MCF 10A (cell line): Measurements from ENCODE around the gene GIPC2. TPM values are rescaled to one million over a fixed set of nuclear protein-coding genes. Genes with fewer than 3 reads are reported as not detected.
"Not testable (repeated sequence)": the region's sequence is repeated elsewhere in the genome, so short reads cannot be mapped to it uniquely, and the experiment has no call there.

ENCODE experiments used
- Bru-seq: library from RNA; stranded (reverse); fragments of 400-500 nt; gene quantifications from one replicate; lab custom pipeline; 2021; lab: Mats Ljungman, UMichigan
- BruChase-seq, 2 experiments: library from RNA; stranded (reverse); fragments of 400-500 nt; gene quantifications; one replicate each; lab custom pipeline; 2021; lab: Mats Ljungman, UMichigan
- BruUV-seq: library from RNA; stranded (reverse); fragments of 400-500 nt; replicated peaks from 2 replicates; lab custom pipeline; 2021; lab: Mats Ljungman, UMichigan
- CTCF ChIA-PET: fragments of 300-600 bp; sonication (Branson Sonifier 250); formaldehyde crosslinking; extraction: SDS; loops from one replicate; lab custom pipeline; 2021; ENCODE audit warnings: antibody characterized with exemption, inconsistent platforms; lab: Yijun Ruan, JAX
- POLR2A ChIA-PET: fragments of 300-600, 350-650 bp; sonication (Branson Sonifier 250); formaldehyde crosslinking; extraction: SDS; loops from one replicate; lab custom pipeline; 2020; ENCODE audit warnings: antibody characterized with exemption, inconsistent platforms; lab: Yijun Ruan, JAX
- DNase-seq: peaks from one replicate; pipeline ENCODE4 v3.0.0-alpha.2; 2018; ENCODE audit not compliant: unreplicated experiment
- H3K27ac Mint-ChIP-seq: one replicate; pipeline ENCODE4 v1.8.0; 2022; ENCODE audit warnings: mild to moderate bottlenecking, low read depth, mixed read lengths; ENCODE audit not compliant: unreplicated experiment
- H3K27me3 Mint-ChIP-seq: one replicate; pipeline ENCODE4 v1.8.0; 2022; ENCODE audit warnings: mixed read lengths; ENCODE audit not compliant: insufficient read depth, unreplicated experiment
- H3K36me3 Mint-ChIP-seq: one replicate; pipeline ENCODE4 v1.8.0; 2022; ENCODE audit warnings: mild to moderate bottlenecking, moderate library complexity, mixed read lengths; ENCODE audit not compliant: insufficient read depth, unreplicated experiment
- H3K4me1 Mint-ChIP-seq: one replicate; pipeline ENCODE4 v1.8.0; 2022; ENCODE audit warnings: mixed read lengths; ENCODE audit not compliant: insufficient read depth, unreplicated experiment
- H3K4me3 Mint-ChIP-seq: one replicate; pipeline ENCODE4 v1.8.0; 2022; ENCODE audit warnings: mild to moderate bottlenecking, moderate library complexity, mixed read lengths; ENCODE audit not compliant: unreplicated experiment
- H3K9me3 Mint-ChIP-seq: one replicate; pipeline ENCODE4 v1.8.0; 2022; ENCODE audit warnings: mixed read lengths; ENCODE audit not compliant: unreplicated experiment
- intact Hi-C: fragments of 100-400 bp; cut with micrococcal nuclease; formaldehyde crosslinking; loops from 2 replicates; pipeline ENCODE4 v1.14.1; 2022
- long read RNA-seq: library from polyadenylated mRNA; stranded (forward); transcript quantifications from one replicate; pipeline ENCODE4 v2.0.0, GENCODE V29; 2022
- total RNA-seq: library from RNA; stranded (reverse); gene quantifications from 2 replicates; pipeline ENCODE4 v1.2.3, GENCODE V29; 2022
- TF ChIP-seq, protein P1 (sequence below): fragments of 200-600 bp; IDR thresholded peaks from one replicate; pipeline ENCODE4 v1.8.0; 2022; ENCODE audit warnings: antibody characterized with exemption, mild to moderate bottlenecking; ENCODE audit not compliant: unreplicated experiment

GIPC2 gene
- total RNA-seq (0.07 TPM in 1 of 2 replicates, not detected in the other), Bru-seq, nascent RNA (percentile 20 among the genes with signal in this experiment), BruChase-seq, experiment 1, labeled RNA remaining after a 6-hour chase (percentile 23 among the genes with signal in this experiment), BruChase-seq, experiment 2, labeled RNA remaining after a 2-hour chase (percentile 23 among the genes with signal in this experiment)
- long read RNA-seq, partial matches to known transcripts: 0 of 2 reads
- long read RNA-seq, other reads (novel, unspliced or antisense): 2 of 2 reads

GRCh38 chr1:78045926-78046778 is at the start of gene GIPC2:
TSS of gene GIPC2 (plus strand) at chr1:78045966. CDS start at chr1:78046095, 129 bp downstream.
- no peak within 1 kb of the TSS for H3K4me3 Mint-ChIP-seq
- ChIA-PET CTCF (no interaction called here), POLR2A (interaction anchor here (0.6 kb wide), 2 partner anchors 15 to 33 kb away, joined by 3 read pairs; no protein-coding TSS in a partner anchor)
- TF ChIP-seq, protein P1, sequence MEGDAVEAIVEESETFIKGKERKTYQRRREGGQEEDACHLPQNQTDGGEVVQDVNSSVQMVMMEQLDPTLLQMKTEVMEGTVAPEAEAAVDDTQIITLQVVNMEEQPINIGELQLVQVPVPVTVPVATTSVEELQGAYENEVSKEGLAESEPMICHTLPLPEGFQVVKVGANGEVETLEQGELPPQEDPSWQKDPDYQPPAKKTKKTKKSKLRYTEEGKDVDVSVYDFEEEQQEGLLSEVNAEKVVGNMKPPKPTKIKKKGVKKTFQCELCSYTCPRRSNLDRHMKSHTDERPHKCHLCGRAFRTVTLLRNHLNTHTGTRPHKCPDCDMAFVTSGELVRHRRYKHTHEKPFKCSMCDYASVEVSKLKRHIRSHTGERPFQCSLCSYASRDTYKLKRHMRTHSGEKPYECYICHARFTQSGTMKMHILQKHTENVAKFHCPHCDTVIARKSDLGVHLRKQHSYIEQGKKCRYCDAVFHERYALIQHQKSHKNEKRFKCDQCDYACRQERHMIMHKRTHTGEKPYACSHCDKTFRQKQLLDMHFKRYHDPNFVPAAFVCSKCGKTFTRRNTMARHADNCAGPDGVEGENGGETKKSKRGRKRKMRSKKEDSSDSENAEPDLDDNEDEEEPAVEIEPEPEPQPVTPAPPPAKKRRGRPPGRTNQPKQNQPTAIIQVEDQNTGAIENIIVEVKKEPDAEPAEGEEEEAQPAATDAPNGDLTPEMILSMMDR: no peak
- H3K27ac Mint-ChIP-seq: no peak within 1 kb of the TSS
- no peak for DNase-seq
- H3K36me3 Mint-ChIP-seq: peaks cover 4% of the 10 kb centered on the region
- H3K4me1 Mint-ChIP-seq: peaks cover under 1% of the 10 kb centered on the region
- no peaks in the 10 kb centered on the region for H3K9me3 Mint-ChIP-seq
- BruUV-seq: no TSS peak
- intact Hi-C loops: no loop called here
- no peaks in the 10 kb centered on the region for H3K27me3 Mint-ChIP-seq

GRCh38 chr1:77996734-77997133 is 49.0 kb upstream of the GIPC2 start:
- no peak overlapping the region for H3K4me3 Mint-ChIP-seq
- ChIA-PET POLR2A (interaction anchor here (2.3 to 17.0 kb wide), 2 partner anchors 8 to 18 kb away, joined by 20 to 598 read pairs; partner anchors contain the start of genes DNAJB4 and FUBP1), CTCF (interaction anchor here (0.8 to 1.7 kb wide), 3 partner anchors 12 to 117 kb away, joined by 3 to 6 read pairs (median 3); no protein-coding TSS in a partner anchor)
- no peak for DNase-seq
- peaks cover 4% of the 10 kb centered on the region for H3K4me1 Mint-ChIP-seq
- TF ChIP-seq, protein P1: no peak
- H3K27me3 Mint-ChIP-seq: no peaks in the 10 kb centered on the region
- no peak overlapping the region for H3K27ac Mint-ChIP-seq
- intact Hi-C loops: no loop called here
- H3K9me3 Mint-ChIP-seq: no peaks in the 10 kb centered on the region
- H3K36me3 Mint-ChIP-seq: peaks cover 39% of the 10 kb centered on the region
- no TSS peak for BruUV-seq

- H3K27me3 Mint-ChIP-seq, BruUV-seq, DNase-seq, intact Hi-C loops, H3K9me3 Mint-ChIP-seq, H3K27ac Mint-ChIP-seq, H3K4me3 Mint-ChIP-seq: not testable (repeated sequence)
- Mint-ChIP-seq H3K36me3 (peaks cover 24% of the 10 kb centered on the region), H3K4me1 (peaks cover 17% of the 10 kb centered on the region)
- ChIA-PET POLR2A (interaction anchor here (17.0 kb wide), 1 partner anchor 22 kb away, joined by 598 read pairs; the partner anchor contains the start of gene FUBP1), CTCF (interaction anchor here (0.7 to 1.4 kb wide), 5 partner anchors 22 to 277 kb away, joined by 3 to 5 read pairs (median 4); partner anchors contain the start of gene FUBP1)
Measured at GRCh38 chr1:78000536-78000935, 45.2 kb upstream of the GIPC2 start.

GRCh38 chr1:78003070-78003746 is 42.6 kb upstream of the GIPC2 start:
- H3K27me3 Mint-ChIP-seq: no peaks in the 10 kb centered on the region
- intact Hi-C loops: no loop called here
- ChIA-PET CTCF (interaction anchor here (0.6 to 5.5 kb wide), 4 partner anchors 21 to 111 kb away, joined by 3 to 59 read pairs (median 20); partner anchors contain the start of gene FUBP1), POLR2A (interaction anchor here (0.6 to 17.0 kb wide), 12 partner anchors 10 to 617 kb away, joined by 3 to 598 read pairs (median 16); partner anchors contain the start of genes FUBP1 and IFI44L)
- BruUV-seq: no TSS peak
- peaks cover 19% of the 10 kb centered on the region for H3K4me1 Mint-ChIP-seq
- DNase-seq: peak; percentile 22
- peak overlapping the region; percentile 97 for H3K27ac Mint-ChIP-seq
- no peaks in the 10 kb centered on the region for H3K9me3 Mint-ChIP-seq
- peak overlapping the region; percentile 88 for H3K4me3 Mint-ChIP-seq
- TF ChIP-seq, protein P1: no peak
- H3K36me3 Mint-ChIP-seq: peaks cover 10% of the 10 kb centered on the region
